Measurements from ENCODE around the gene TNFSF15. TPM values are rescaled to one million over a fixed set of nuclear protein-coding genes. Genes with fewer than 3 reads are reported as not detected.

Gene TNFSF15
- total RNA-seq, 6 experiments from 2014 or later: 0.02 to 0.21 (median 0.05) TPM; not detected in 1

- DNase-seq: no peak
- no peaks in the 10 kb centered on the region for H3K36me3 Mint-ChIP-seq (ENCODE audit: low read depth)
- no peaks in the 10 kb centered on the region for H3K9me3 Mint-ChIP-seq
- no peak overlapping the region for H3K4me3 Mint-ChIP-seq
- no peak overlapping the region for H3K27ac Mint-ChIP-seq
- H3K4me1 Mint-ChIP-seq (ENCODE audit: low read depth): no peaks in the 10 kb centered on the region
- H3K27me3 Mint-ChIP-seq (ENCODE audit: insufficient read depth): peaks cover 25% of the 10 kb centered on the region
- no peak for TF ChIP-seq CTCF (IDR thresholded peaks at IDR 0.05)
These were observed 46.1 kb downstream of the TNFSF15 start for GRCh38 chr9:114759512-114760341.

DNA sequence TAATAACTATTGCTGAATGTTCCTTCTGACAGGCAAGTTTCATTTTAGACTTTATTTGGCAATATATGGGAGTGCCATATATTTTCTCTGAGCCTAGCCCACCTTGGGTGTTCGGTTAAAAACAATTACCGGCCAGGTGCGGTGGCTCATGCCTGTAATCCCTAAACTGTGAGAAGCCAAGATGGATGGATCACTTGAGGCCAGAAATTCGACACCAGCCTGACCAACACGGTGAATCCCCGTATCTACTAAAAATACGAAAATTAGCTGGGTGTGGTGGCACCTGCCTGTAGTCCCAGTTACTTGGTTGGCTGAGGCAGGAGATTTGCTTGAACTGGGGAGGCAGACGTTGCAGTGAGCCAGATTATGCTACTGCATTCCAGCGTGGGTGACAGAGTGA lies 47.9 kb downstream of the TNFSF15 start:
- Mint-ChIP-seq H3K4me1 (ENCODE audit: low read depth) (no peaks in the 10 kb centered on the region), H3K27me3 (ENCODE audit: insufficient read depth) (peaks cover 23% of the 10 kb centered on the region), H3K27ac (no peak overlapping the region), H3K4me3 (no peak overlapping the region), H3K36me3 (ENCODE audit: low read depth) (no peaks in the 10 kb centered on the region), H3K9me3 (no peaks in the 10 kb centered on the region)
- DNase-seq: no peak
- no peak for TF ChIP-seq CTCF (IDR thresholded peaks at IDR 0.05)

DNA sequence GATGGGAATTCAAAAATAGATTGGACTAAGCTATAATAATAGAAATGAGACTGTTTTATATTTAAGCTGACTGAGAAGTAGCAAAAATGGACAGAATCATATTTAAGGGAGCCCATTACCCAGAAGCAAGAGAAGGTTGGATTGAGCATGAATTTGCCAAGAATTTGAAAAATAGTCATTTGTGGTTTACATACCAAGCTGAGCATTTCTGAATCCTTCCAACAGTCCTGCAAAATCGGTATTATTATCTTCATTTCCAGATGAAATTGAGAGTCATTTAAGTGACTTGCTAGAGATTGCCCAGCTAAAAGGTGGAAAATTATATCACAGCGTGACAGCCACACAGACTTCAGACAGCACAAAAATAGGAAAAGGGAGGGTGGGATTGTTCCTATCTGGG lies 48.4 kb downstream of the TNFSF15 start:
- H3K9me3 Mint-ChIP-seq: no peaks in the 10 kb centered on the region
- H3K36me3 Mint-ChIP-seq (ENCODE audit: low read depth): no peaks in the 10 kb centered on the region
- TF ChIP-seq CTCF (IDR thresholded peaks at IDR 0.05): no peak
- peaks cover 20% of the 10 kb centered on the region for H3K27me3 Mint-ChIP-seq (ENCODE audit: insufficient read depth)
- DNase-seq: no peak
- H3K4me3 Mint-ChIP-seq: no peak overlapping the region
- no peak overlapping the region for H3K27ac Mint-ChIP-seq
- H3K4me1 Mint-ChIP-seq (ENCODE audit: low read depth): no peaks in the 10 kb centered on the region

- H3K9me3 Mint-ChIP-seq: no peaks in the 10 kb centered on the region
- H3K4me1 Mint-ChIP-seq (ENCODE audit: low read depth): no peaks in the 10 kb centered on the region
These were observed 48.9 kb downstream of the TNFSF15 start for GRCh38 chr9:114756920-114757319.

GRCh38 chr9:114754581-114754980 lies 51.3 kb downstream of the TNFSF15 start:
- Mint-ChIP-seq H3K4me1 (ENCODE audit: low read depth) (no peaks in the 10 kb centered on the region), H3K27me3 (ENCODE audit: insufficient read depth) (peaks cover 20% of the 10 kb centered on the region), H3K27ac (no peak overlapping the region), H3K9me3 (no peaks in the 10 kb centered on the region), H3K4me3 (no peak overlapping the region), H3K36me3 (ENCODE audit: low read depth) (no peaks in the 10 kb centered on the region)
- TF ChIP-seq CTCF (IDR thresholded peaks at IDR 0.05): no peak
- no peak for DNase-seq

More at GRCh38 chr9:114756920-114757319, 48.9 kb downstream of the TNFSF15 start:
- no peaks in the 10 kb centered on the region for H3K36me3 Mint-ChIP-seq (ENCODE audit: low read depth)
- H3K27ac Mint-ChIP-seq: no peak overlapping the region
- no peak for DNase-seq
- peaks cover 20% of the 10 kb centered on the region for H3K27me3 Mint-ChIP-seq (ENCODE audit: insufficient read depth)
- H3K4me3 Mint-ChIP-seq: no peak overlapping the region
- no peak for TF ChIP-seq CTCF (IDR thresholded peaks at IDR 0.05)
